Parathyroid adenoma (tissue), 2 donors: ENCODE results near the gene OCIAD2.

Experiments
- H2AFZ ChIP-seq: fragments of 300-600 bp; sonication (generic); one replicate; pipeline ENCODE4 v1.7.0; 2017; ENCODE audit warnings: antibody characterized with exemption, mild to moderate bottlenecking
- H3K27ac ChIP-seq: fragments of 300-600 bp; sonication (generic); one replicate; pipeline ENCODE4 v1.7.0; 2017
- H3K27me3 ChIP-seq: fragments of 300-600 bp; sonication (generic); one replicate; pipeline ENCODE4 v1.7.0; 2017; ENCODE audit warnings: low read length; ENCODE audit not compliant: control insufficient read depth, insufficient read depth
- H3K36me3 ChIP-seq: fragments of 300-600 bp; sonication (generic); one replicate; pipeline ENCODE4 v1.7.0; 2017; ENCODE audit warnings: low read length; ENCODE audit not compliant: control insufficient read depth, insufficient read depth
- H3K4me1 ChIP-seq: fragments of 300-600 bp; sonication (generic); one replicate; pipeline ENCODE4 v1.7.0; 2017; ENCODE audit warnings: control low read depth
- H3K4me2 ChIP-seq: fragments of 300-600 bp; sonication (generic); one replicate; pipeline ENCODE4 v1.7.0; 2017; ENCODE audit warnings: low read length
- H3K4me3 ChIP-seq: fragments of 300-600 bp; sonication (generic); one replicate; pipeline ENCODE4 v1.7.0; 2017; ENCODE audit warnings: low read depth, low read length
- H3K79me2 ChIP-seq: fragments of 300-600 bp; sonication (generic); one replicate; pipeline ENCODE4 v1.7.0; 2017; ENCODE audit warnings: control low read depth
- H3K9ac ChIP-seq: fragments of 300-600 bp; sonication (generic); one replicate; pipeline ENCODE4 v1.7.0; 2017; ENCODE audit warnings: mild to moderate bottlenecking
- H3K9me3 ChIP-seq: fragments of 300-600 bp; sonication (generic); one replicate; pipeline ENCODE4 v1.7.0; 2017; ENCODE audit warnings: low read length; ENCODE audit not compliant: control insufficient read depth
- TF ChIP-seq, protein P1 (sequence below): fragments of 300-600 bp; sonication (generic); IDR thresholded peaks from one replicate; pipeline ENCODE4 v1.7.0; 2017; ENCODE audit warnings: antibody characterized with exemption, mild to moderate bottlenecking
- donor health status: primary hyperparathyroidism.

OCIAD2 gene

DNA sequence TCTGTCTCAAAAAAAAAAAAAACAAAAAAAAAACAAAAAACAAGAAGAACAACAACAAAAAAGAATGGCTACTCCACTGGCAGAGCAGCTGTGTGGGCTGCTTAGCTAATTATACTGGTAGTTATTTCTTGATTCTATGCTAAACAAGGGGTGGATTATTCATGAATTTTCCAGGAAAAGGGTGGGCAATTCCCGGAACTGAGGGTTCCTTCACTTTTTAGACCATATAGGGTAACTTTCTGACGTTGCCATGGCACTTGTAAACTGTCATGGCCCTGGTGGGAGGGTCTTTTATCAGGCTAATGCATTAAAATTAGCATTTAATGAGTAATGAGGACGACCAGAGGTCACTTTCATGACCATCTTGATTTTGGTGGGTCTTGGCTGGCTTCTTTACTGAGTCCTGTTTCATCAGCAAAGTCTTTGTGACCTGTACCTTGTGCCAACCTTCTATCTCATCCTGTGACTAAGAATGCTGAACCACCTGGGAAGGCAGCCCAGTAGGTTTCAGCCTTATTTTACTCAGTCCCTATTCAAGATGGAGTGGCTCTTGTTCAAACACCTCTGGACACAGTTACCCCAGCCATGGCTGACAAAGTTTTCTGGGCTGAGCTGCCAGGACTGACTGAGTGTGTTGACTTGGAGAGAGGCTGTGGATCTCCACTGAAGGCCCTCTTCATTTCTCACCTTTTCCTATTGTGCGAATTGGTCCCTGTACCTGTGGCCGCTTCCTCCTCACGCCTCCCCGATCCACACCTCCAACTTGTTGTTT lies 1.3 kb upstream of the OCIAD2 start:
- TF ChIP-seq, protein P1, sequence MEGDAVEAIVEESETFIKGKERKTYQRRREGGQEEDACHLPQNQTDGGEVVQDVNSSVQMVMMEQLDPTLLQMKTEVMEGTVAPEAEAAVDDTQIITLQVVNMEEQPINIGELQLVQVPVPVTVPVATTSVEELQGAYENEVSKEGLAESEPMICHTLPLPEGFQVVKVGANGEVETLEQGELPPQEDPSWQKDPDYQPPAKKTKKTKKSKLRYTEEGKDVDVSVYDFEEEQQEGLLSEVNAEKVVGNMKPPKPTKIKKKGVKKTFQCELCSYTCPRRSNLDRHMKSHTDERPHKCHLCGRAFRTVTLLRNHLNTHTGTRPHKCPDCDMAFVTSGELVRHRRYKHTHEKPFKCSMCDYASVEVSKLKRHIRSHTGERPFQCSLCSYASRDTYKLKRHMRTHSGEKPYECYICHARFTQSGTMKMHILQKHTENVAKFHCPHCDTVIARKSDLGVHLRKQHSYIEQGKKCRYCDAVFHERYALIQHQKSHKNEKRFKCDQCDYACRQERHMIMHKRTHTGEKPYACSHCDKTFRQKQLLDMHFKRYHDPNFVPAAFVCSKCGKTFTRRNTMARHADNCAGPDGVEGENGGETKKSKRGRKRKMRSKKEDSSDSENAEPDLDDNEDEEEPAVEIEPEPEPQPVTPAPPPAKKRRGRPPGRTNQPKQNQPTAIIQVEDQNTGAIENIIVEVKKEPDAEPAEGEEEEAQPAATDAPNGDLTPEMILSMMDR = no peak
- H3K4me1 ChIP-seq = no peaks in the 10 kb centered on the region
- no peaks in the 10 kb centered on the region for H3K36me3 ChIP-seq
- no peak overlapping the region for H3K9ac ChIP-seq
- H3K4me2 ChIP-seq = no peak overlapping the region
- no peaks in the 10 kb centered on the region for H3K79me2 ChIP-seq
- no peak overlapping the region for H2AFZ ChIP-seq
- H3K27ac ChIP-seq = no peak overlapping the region
- H3K27me3 ChIP-seq = no peaks in the 10 kb centered on the region
- H3K4me3 ChIP-seq = no peak overlapping the region
- no peaks in the 10 kb centered on the region for H3K9me3 ChIP-seq

DNA sequence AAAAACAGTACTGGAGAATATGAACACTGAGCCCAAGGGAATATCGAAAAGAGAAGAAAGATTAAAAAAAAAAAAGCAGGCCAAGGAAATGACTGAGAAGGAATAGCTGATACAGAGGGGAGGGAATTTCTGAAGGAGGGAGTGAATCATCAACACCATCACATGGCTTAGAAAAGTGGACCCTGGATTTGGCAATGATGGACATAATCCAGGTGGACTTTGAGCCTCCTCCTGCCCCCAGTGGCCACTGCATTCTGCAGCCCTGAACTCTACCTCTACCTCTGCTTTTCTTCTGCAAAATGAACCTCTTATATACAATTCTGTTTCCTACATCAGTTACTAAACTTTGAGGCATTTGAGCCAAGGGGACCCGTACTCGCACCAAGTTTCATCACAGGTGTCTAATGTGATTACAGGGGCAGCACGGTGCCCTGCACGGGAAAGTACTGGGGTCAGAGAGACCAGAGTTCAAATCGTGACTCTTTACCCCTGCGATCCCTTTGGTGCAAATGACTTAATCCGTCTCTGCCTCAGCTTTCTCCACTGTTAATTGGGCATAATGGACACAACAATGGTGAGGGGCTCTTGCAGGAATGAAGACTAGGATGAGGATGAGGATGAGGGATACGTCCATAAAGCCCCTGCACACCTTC lies 1.1 kb downstream of the OCIAD2 start:
- no peaks in the 10 kb centered on the region for H3K27me3 ChIP-seq
- H3K36me3 ChIP-seq = no peaks in the 10 kb centered on the region
- no peak overlapping the region for H3K9ac ChIP-seq
- TF ChIP-seq, protein P1 = no peak
- H3K4me1 ChIP-seq = no peaks in the 10 kb centered on the region
- H3K9me3 ChIP-seq = no peaks in the 10 kb centered on the region
- no peak overlapping the region for H3K27ac ChIP-seq
- no peaks in the 10 kb centered on the region for H3K79me2 ChIP-seq
- H2AFZ ChIP-seq = no peak overlapping the region
- H3K4me3 ChIP-seq = peak overlapping the region; percentile 76
- peak overlapping the region; percentile 76 for H3K4me2 ChIP-seq

DNA sequence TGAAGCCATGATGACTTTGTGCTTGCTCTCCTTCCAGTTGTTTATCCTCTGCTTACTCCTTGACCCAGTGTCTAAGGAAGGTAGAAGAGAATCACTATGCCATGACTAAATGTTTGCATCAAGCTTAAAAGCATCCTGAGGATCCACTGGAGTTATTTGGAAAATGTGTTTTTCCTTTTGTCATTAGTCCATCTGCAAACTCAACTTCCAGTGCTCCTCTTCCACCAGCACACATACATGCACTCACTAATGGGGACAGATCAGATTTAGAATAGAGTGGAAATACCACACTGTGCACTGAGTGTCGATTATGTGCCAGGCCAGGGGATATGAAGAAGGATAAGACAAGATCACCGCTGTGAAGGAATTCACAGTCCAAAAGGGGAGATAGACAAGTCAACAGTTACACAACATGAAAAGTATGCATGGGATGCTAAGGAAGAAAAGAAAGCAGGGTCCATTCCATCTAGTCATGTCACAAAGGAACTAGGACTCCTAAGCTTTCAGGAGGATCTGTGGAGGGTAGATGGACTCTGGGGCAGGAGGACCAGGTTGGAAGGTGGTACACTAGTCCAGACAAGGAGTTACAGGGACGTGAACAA lies 1.9 kb downstream of the OCIAD2 start:
- Histone ChIP-seq H3K27ac (no peak overlapping the region), H3K4me2 (no peak overlapping the region), H3K27me3 (no peaks in the 10 kb centered on the region), H3K9ac (no peak overlapping the region), H3K4me1 (peaks cover under 1% of the 10 kb centered on the region), H3K9me3 (no peaks in the 10 kb centered on the region), H3K36me3 (no peaks in the 10 kb centered on the region), H3K4me3 (no peak overlapping the region), H2AFZ (no peak overlapping the region), H3K79me2 (no peaks in the 10 kb centered on the region)
- TF ChIP-seq, protein P1 = no peak

DNA sequence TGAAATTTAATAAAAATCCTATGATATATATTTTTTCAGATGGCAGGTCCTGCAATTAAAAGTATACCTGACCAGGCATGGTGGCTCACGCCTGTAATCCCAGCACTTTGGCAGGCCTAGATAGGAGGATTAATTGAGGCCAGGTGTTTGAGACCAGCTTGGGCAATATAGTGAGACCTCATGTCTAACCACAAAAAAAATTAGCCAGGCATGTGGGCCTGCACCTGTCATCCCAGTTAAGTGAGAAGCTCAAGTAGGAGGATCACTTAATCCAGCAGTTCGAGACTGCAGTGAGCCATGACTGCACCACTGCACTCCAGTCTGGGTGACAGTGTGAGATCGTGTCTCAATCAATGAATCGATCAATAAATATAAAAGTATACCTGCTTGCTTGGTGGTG lies 2.5 kb downstream of the OCIAD2 start:
- H2AFZ ChIP-seq = no peak overlapping the region
- H3K36me3 ChIP-seq = no peaks in the 10 kb centered on the region
- no peaks in the 10 kb centered on the region for H3K27me3 ChIP-seq
- no peak overlapping the region for H3K9ac ChIP-seq
- peaks cover 3% of the 10 kb centered on the region for H3K4me1 ChIP-seq
- no peak overlapping the region for H3K27ac ChIP-seq
- TF ChIP-seq, protein P1 = no peak
- no peaks in the 10 kb centered on the region for H3K79me2 ChIP-seq
- no peaks in the 10 kb centered on the region for H3K9me3 ChIP-seq
- H3K4me3 ChIP-seq = no peak overlapping the region
- H3K4me2 ChIP-seq = no peak overlapping the region
